GM12872 (cell line): Measurements from ENCODE around the gene BSDC1.

Experiments used
- CTCF ChIP-seq: IDR thresholded peaks from 3 replicates; pipeline ENCODE4 v1.5.1; 2011; ENCODE audit warnings: low read depth, mild to moderate bottlenecking, low read length, moderate library complexity; ENCODE audit not compliant: insufficient read depth

Gene BSDC1

GRCh38 chr1:32336591-32336932, 57.7 kb downstream of the BSDC1 start:
- TF ChIP-seq CTCF, result no peak

GRCh38 chr1:32335790-32336590, 58.3 kb downstream of the BSDC1 start, which contains the start of gene MARCKSL1:
TSS of gene MARCKSL1 (minus strand) at chr1:32336233. CDS start at chr1:32336033, 200 bp downstream.
- TF ChIP-seq CTCF, result no peak

GRCh38 chr1:32335535-32335789, 58.8 kb downstream of the BSDC1 start:
- no peak for TF ChIP-seq CTCF

GRCh38 chr1:32334864-32335534, 59.2 kb downstream of the BSDC1 start:
- peak; percentile 85 for TF ChIP-seq CTCF

GRCh38 chr1:32334274-32334861, 59.9 kb downstream of the BSDC1 start:
- no peak for TF ChIP-seq CTCF

GRCh38 chr1:32333251-32333963, 60.8 kb downstream of the BSDC1 start:
- TF ChIP-seq CTCF, result no peak
